Measurements from ENCODE around the gene RNF144A. TPM values are rescaled to one million over a fixed set of nuclear protein-coding genes. Genes with fewer than 3 reads are reported as not detected.
A peak's percentile ranks its signal among the peaks of the same experiment; 100 is the strongest.

Gene RNF144A
- total RNA-seq, 1 experiment from 2014 or later = 9.5 TPM

GRCh38 chr2:6986912-6987361 is 69.7 kb downstream of the RNF144A start:
- Histone ChIP-seq H4K20me1 (ENCODE audit: low read length) (no peaks in the 10 kb centered on the region), H3K9me2 (replicated peaks; ENCODE audit: low read length) (no peaks in the 10 kb centered on the region), H3K9me3 (ENCODE audit: low read length) (no peaks in the 10 kb centered on the region), H3F3A (ENCODE audit: low read length, unreplicated experiment) (no peaks in the 10 kb centered on the region), H3K4me2 (ENCODE audit: low read length) (no peak overlapping the region), H3K9ac (ENCODE audit: low read length) (peak overlapping the region; percentile 38), H3K79me2 (ENCODE audit: low read length) (no peaks in the 10 kb centered on the region), H3K27ac (ENCODE audit: low read length) (peak overlapping the region; percentile 69), H3K36me3 (ENCODE audit: low read depth, low read length) (no peaks in the 10 kb centered on the region), H3K27me3 (ENCODE audit: low read length) (no peaks in the 10 kb centered on the region), H3K4me1 (ENCODE audit: insufficient read depth, low read length) (peaks cover 13% of the 10 kb centered on the region), H3K4me3 (ENCODE audit: low read length) (no peak overlapping the region), H2AFZ (ENCODE audit: low read length) (no peak overlapping the region)
- BruUV-seq (replicated peaks) = no TSS peak
- ChIA-PET POLR2A (ENCODE audit: unreplicated experiment) (no interaction called here), CTCF (no interaction called here)
- DNase-seq (no peak), ATAC-seq (peak; percentile 63)
- no peak for TF ChIP-seq EZH2phosphoT487 (IDR thresholded peaks at IDR 0.05; ENCODE audit: borderline replicate concordance, low read length)
- TF ChIP-seq CTCF (conservative IDR thresholded peaks at IDR 0.05; ENCODE audit: low read depth, low read length) = no peak
- no peak for TF ChIP-seq EZH2 (IDR thresholded peaks at IDR 0.05; ENCODE audit: low read length, unreplicated experiment)
- intact Hi-C loops (cut with micrococcal nuclease) = no loop called here

- CTCF ChIA-PET = no interaction called here
- no peak overlapping the region for H3K27ac ChIP-seq (ENCODE audit: low read length)
- ATAC-seq (no peak), DNase-seq (no peak)
- H4K20me1 ChIP-seq (ENCODE audit: low read length) = no peaks in the 10 kb centered on the region
- H3K4me2 ChIP-seq (ENCODE audit: low read length) = no peak overlapping the region
- no peak overlapping the region for H2AFZ ChIP-seq (ENCODE audit: low read length)
- no peaks in the 10 kb centered on the region for H3K79me2 ChIP-seq (ENCODE audit: low read length)
- intact Hi-C loops (cut with micrococcal nuclease) = no loop called here
- no peaks in the 10 kb centered on the region for H3K27me3 ChIP-seq (ENCODE audit: low read length)
- no TSS peak for BruUV-seq (replicated peaks)
- peaks cover 24% of the 10 kb centered on the region for H3K4me1 ChIP-seq (ENCODE audit: insufficient read depth, low read length)
- no peak overlapping the region for H3K9ac ChIP-seq (ENCODE audit: low read length)
- TF ChIP-seq CTCF (conservative IDR thresholded peaks at IDR 0.05; ENCODE audit: low read depth, low read length) (no peak), EZH2phosphoT487 (IDR thresholded peaks at IDR 0.05; ENCODE audit: borderline replicate concordance, low read length) (no peak), EZH2 (IDR thresholded peaks at IDR 0.05; ENCODE audit: low read length, unreplicated experiment) (no peak)
- no peaks in the 10 kb centered on the region for H3K36me3 ChIP-seq (ENCODE audit: low read depth, low read length)
- H3K4me3 ChIP-seq (ENCODE audit: low read length) = no peak overlapping the region
- POLR2A ChIA-PET (ENCODE audit: unreplicated experiment) = no interaction called here
- no peaks in the 10 kb centered on the region for H3K9me3 ChIP-seq (ENCODE audit: low read length)
- H3K9me2 ChIP-seq (replicated peaks; ENCODE audit: low read length) = no peaks in the 10 kb centered on the region
- no peaks in the 10 kb centered on the region for H3F3A ChIP-seq (ENCODE audit: low read length, unreplicated experiment)
Observed at GRCh38 chr2:6990871-6991270, 73.7 kb downstream of the RNF144A start.

- TF ChIP-seq CTCF (conservative IDR thresholded peaks at IDR 0.05; ENCODE audit: low read depth, low read length) (no peak), EZH2phosphoT487 (IDR thresholded peaks at IDR 0.05; ENCODE audit: borderline replicate concordance, low read length) (no peak)
- Histone ChIP-seq H4K20me1 (ENCODE audit: low read length) (no peaks in the 10 kb centered on the region), H3K4me3 (ENCODE audit: low read length) (no peak overlapping the region), H3K79me2 (ENCODE audit: low read length) (no peaks in the 10 kb centered on the region), H3K9ac (ENCODE audit: low read length) (no peak overlapping the region), H3F3A (ENCODE audit: low read length, unreplicated experiment) (no peaks in the 10 kb centered on the region), H3K27ac (ENCODE audit: low read length) (no peak overlapping the region), H2AFZ (ENCODE audit: low read length) (no peak overlapping the region), H3K4me2 (ENCODE audit: low read length) (no peak overlapping the region), H3K9me2 (replicated peaks; ENCODE audit: low read length) (no peaks in the 10 kb centered on the region), H3K27me3 (ENCODE audit: low read length) (no peaks in the 10 kb centered on the region), H3K4me1 (ENCODE audit: insufficient read depth, low read length) (peaks cover 10% of the 10 kb centered on the region; the same call in 1 of the 2 replicates), H3K9me3 (ENCODE audit: low read length) (no peaks in the 10 kb centered on the region), H3K36me3 (ENCODE audit: low read depth, low read length) (no peaks in the 10 kb centered on the region)
- ChIA-PET CTCF (no interaction called here), POLR2A (ENCODE audit: unreplicated experiment) (no interaction called here)
- DNase-seq = no peak
- intact Hi-C loops (cut with micrococcal nuclease) = no loop called here
- BruUV-seq (replicated peaks) = no TSS peak
- ATAC-seq = no peak
Observed at GRCh38 chr2:6992794-6993228, 75.6 kb downstream of the RNF144A start.
